Raji (cell line): ENCODE results near the gene PRPSAP2.

ENCODE experiments used
- POLR2A ChIP-seq: IDR thresholded peaks from 2 replicates; pipeline ENCODE4 v1.6.1; 2011; ENCODE audit warnings: low read depth, low read length, control low read depth; ENCODE audit not compliant: insufficient read depth

Gene PRPSAP2

GRCh38 chr17:18956581-18956980 lies 98.7 kb downstream of the PRPSAP2 start:
- TF ChIP-seq POLR2A = no peak

GRCh38 chr17:18957831-18958230 lies 99.9 kb downstream of the PRPSAP2 start:
- no peak for TF ChIP-seq POLR2A

GRCh38 chr17:18958611-18959010 lies 100.7 kb downstream of the PRPSAP2 start:
- TF ChIP-seq POLR2A = no peak

- no peak for TF ChIP-seq POLR2A
Observed at GRCh38 chr17:18959071-18959844, 101.3 kb downstream of the PRPSAP2 start.

- no peak for TF ChIP-seq POLR2A
Observed at GRCh38 chr17:18959845-18960240, 101.9 kb downstream of the PRPSAP2 start.

GRCh38 chr17:18960241-18960665 lies 102.3 kb downstream of the PRPSAP2 start:
- TF ChIP-seq POLR2A = no peak

GRCh38 chr17:18960803-18961511 lies 103.0 kb downstream of the PRPSAP2 start:
- 0 out of 2 replicates have a peak, but pooled peaks have one; percentile 21 for TF ChIP-seq POLR2A

GRCh38 chr17:18961634-18962493 lies 103.9 kb downstream of the PRPSAP2 start:
- no peak for TF ChIP-seq POLR2A

- no peak for TF ChIP-seq POLR2A
Observed at GRCh38 chr17:18962494-18962815, 104.5 kb downstream of the PRPSAP2 start.

GRCh38 chr17:18963126-18964017 lies 105.4 kb downstream of the PRPSAP2 start:
- no peak for TF ChIP-seq POLR2A

GRCh38 chr17:18964018-18964351 lies 106.1 kb downstream of the PRPSAP2 start:
- no peak for TF ChIP-seq POLR2A

- no peak for TF ChIP-seq POLR2A
Observed at GRCh38 chr17:18964550-18964949, 106.6 kb downstream of the PRPSAP2 start.

GRCh38 chr17:18965530-18966236 lies 107.8 kb downstream of the PRPSAP2 start:
- TF ChIP-seq POLR2A = no peak

- TF ChIP-seq POLR2A = no peak
Observed at GRCh38 chr17:18966831-18967624, 109.1 kb downstream of the PRPSAP2 start.

- no peak for TF ChIP-seq POLR2A
Observed at GRCh38 chr17:18967916-18968315, 110.0 kb downstream of the PRPSAP2 start.
